Brain microvascular endothelial cell (primary cell): ENCODE data around the gene KCND3.

ENCODE experiments used
- DNase-seq: peaks from one replicate; pipeline ENCODE4 v3.0.0-alpha.2; 2020
- H3K27ac ChIP-seq: fragments of 250-450 bp; sonication (Bioruptor Pico); 2 replicates; pipeline ENCODE4 v1.5.1; 2020; ENCODE audit warnings: mild to moderate bottlenecking, moderate library complexity
- H3K27me3 ChIP-seq: fragments of 250-450 bp; sonication (Bioruptor Pico); replicated peaks from 2 replicates; pipeline ENCODE4 v1.5.1; 2020; ENCODE audit warnings: mild to moderate bottlenecking
- H3K36me3 ChIP-seq: fragments of 250-450 bp; sonication (Bioruptor Pico); replicated peaks from 2 replicates; pipeline ENCODE4 v1.5.1; 2020; ENCODE audit warnings: mild to moderate bottlenecking
- H3K4me3 ChIP-seq: 2 replicates; pipeline ENCODE4 v1.5.1; 2011; ENCODE audit warnings: low read depth, mild to moderate bottlenecking, control low read depth, low read length, moderate library complexity
- CTCF ChIP-seq: IDR thresholded peaks from 2 replicates; pipeline ENCODE4 v1.5.1; 2011; ENCODE audit warnings: low read depth, mild to moderate bottlenecking, moderate library complexity, low read length, control low read depth, inconsistent platforms; ENCODE audit errors: missing control alignments
- in situ Hi-C: cut with HindIII; loops from 2 replicates; pipeline ENCODE4 v1.10.0; 2017; ENCODE audit warnings: low sequenced_read_pairs, low pct_ligation_motif_present

KCND3 gene

GRCh38 chr1:111754984-111755330 is 234.5 kb downstream of the KCND3 start:
- in situ Hi-C loops, result no loop called here
- H3K36me3 ChIP-seq, result no peaks in the 10 kb centered on the region
- no peaks in the 10 kb centered on the region for H3K27me3 ChIP-seq
- peak overlapping the region; percentile 93 for H3K4me3 ChIP-seq
- peak; percentile 44 for DNase-seq
- no peak for TF ChIP-seq CTCF
- H3K27ac ChIP-seq, result peak overlapping the region; percentile 89

- no peak overlapping the region for H3K4me3 ChIP-seq
- no peaks in the 10 kb centered on the region for H3K27me3 ChIP-seq
- no peak for DNase-seq
- H3K27ac ChIP-seq, result no peak overlapping the region
- in situ Hi-C loops, result no loop called here
- no peaks in the 10 kb centered on the region for H3K36me3 ChIP-seq
- TF ChIP-seq CTCF, result no peak
Observed at GRCh38 chr1:111751906-111752575, 237.4 kb downstream of the KCND3 start.

- Histone ChIP-seq H3K4me3 (no peak overlapping the region), H3K36me3 (no peaks in the 10 kb centered on the region), H3K27ac (no peak overlapping the region), H3K27me3 (no peaks in the 10 kb centered on the region)
- in situ Hi-C loops, result no loop called here
- no peak for TF ChIP-seq CTCF
- DNase-seq, result no peak
Observed at GRCh38 chr1:111750856-111751255, 238.6 kb downstream of the KCND3 start.

GRCh38 chr1:111749628-111750027 is 239.8 kb downstream of the KCND3 start:
- H3K27ac ChIP-seq, result no peak overlapping the region
- in situ Hi-C loops, result no loop called here
- no peak overlapping the region for H3K4me3 ChIP-seq
- H3K36me3 ChIP-seq, result no peaks in the 10 kb centered on the region
- H3K27me3 ChIP-seq, result no peaks in the 10 kb centered on the region
- TF ChIP-seq CTCF, result no peak
- no peak for DNase-seq

- H3K4me3 ChIP-seq, result no peak overlapping the region
- in situ Hi-C loops, result no loop called here
- H3K27ac ChIP-seq, result no peak overlapping the region
- H3K27me3 ChIP-seq, result no peaks in the 10 kb centered on the region
- no peak for DNase-seq
- TF ChIP-seq CTCF, result no peak
- no peaks in the 10 kb centered on the region for H3K36me3 ChIP-seq
Observed at GRCh38 chr1:111747947-111748346, 241.5 kb downstream of the KCND3 start.

GRCh38 chr1:111747282-111747734 is 242.2 kb downstream of the KCND3 start:
- Histone ChIP-seq H3K27ac (no peak overlapping the region), H3K27me3 (no peaks in the 10 kb centered on the region), H3K36me3 (no peaks in the 10 kb centered on the region), H3K4me3 (no peak overlapping the region)
- peak; percentile 76 for DNase-seq
- peak; percentile 84 for TF ChIP-seq CTCF
- in situ Hi-C loops, result no loop called here
